IMR-90 (cell line): Measurements from ENCODE around the gene XPR1. TPM values are rescaled to one million over a fixed set of nuclear protein-coding genes. Genes with fewer than 3 reads are reported as not detected.

Experiments
- ATAC-seq: fragments of 200-7000 bp; cut with Tn5 transposase; 2 replicates; pipeline ENCODE4 v1.9.1; 2020; ENCODE audit warnings: low read depth, mild to moderate bottlenecking, moderate library complexity
- BruUV-seq: library from RNA; stranded (reverse); fragments of 400-500 nt; replicated peaks from 2 replicates; lab custom pipeline; 2021; lab: Mats Ljungman, UMichigan
- CTCF ChIA-PET: fragments of 300-600 bp; formaldehyde crosslinking; extraction: SDS; loops from one replicate; lab custom pipeline; 2021; ENCODE audit warnings: antibody characterized with exemption; lab: Yijun Ruan, JAX
- POLR2A ChIA-PET: fragments of 300-600 bp; sonication (Branson Sonifier 250); formaldehyde crosslinking; loops from one replicate; lab custom pipeline; 2022; ENCODE audit warnings: antibody characterized with exemption; ENCODE audit not compliant: unreplicated experiment; lab: Charles Lee
- DNase-seq: peaks from one replicate; pipeline ENCODE4 v3.0.0; 2013
- H2AFZ ChIP-seq: replicated peaks from 2 replicates; pipeline ENCODE3; 2013; ENCODE audit warnings: low read length, mild to moderate bottlenecking; ENCODE audit not compliant: poor library complexity
- H2AK5ac ChIP-seq: 2 replicates; pipeline ENCODE4 v1.6.1; 2013; ENCODE audit warnings: low read depth, low read length, inconsistent platforms
- H2AK9ac ChIP-seq: replicated peaks from 2 replicates; pipeline ENCODE3; 2013; ENCODE audit warnings: mild to moderate bottlenecking, low read depth, low read length, moderate library complexity; ENCODE audit not compliant: poor library complexity
- H2BK120ac ChIP-seq: 2 replicates; pipeline ENCODE4 v1.6.1; 2013; ENCODE audit warnings: low read depth, low read length, inconsistent platforms
- H2BK15ac ChIP-seq: 3 replicates; pipeline ENCODE4 v1.6.1; 2013; ENCODE audit warnings: low read depth, low read length, inconsistent platforms
- H2BK20ac ChIP-seq: 2 replicates; pipeline ENCODE4 v1.6.1; 2013; ENCODE audit warnings: low read depth, mild to moderate bottlenecking, inconsistent platforms, low read length, moderate library complexity
- H2BK5ac ChIP-seq: 2 replicates; pipeline ENCODE4 v1.6.1; 2013; ENCODE audit warnings: mild to moderate bottlenecking, low read depth, low read length, inconsistent platforms; ENCODE audit not compliant: poor library complexity, severe bottlenecking
- H3K14ac ChIP-seq: replicated peaks from 2 replicates; pipeline ENCODE4 v1.6.1; 2013; ENCODE audit warnings: low read depth, low read length, inconsistent platforms
- H3K18ac ChIP-seq: 2 replicates; pipeline ENCODE4 v1.6.1; 2013; ENCODE audit warnings: low read depth, low read length, control low read depth
- H3K23ac ChIP-seq: 2 replicates; pipeline ENCODE4 v1.6.1; 2013; ENCODE audit warnings: low read depth, low read length, inconsistent platforms
- H3K27ac ChIP-seq: 2 replicates; pipeline ENCODE4 v1.5.1; 2013; ENCODE audit warnings: mild to moderate bottlenecking, control low read depth, low read length; ENCODE audit not compliant: insufficient read depth
- H3K27me3 ChIP-seq: 2 replicates; pipeline ENCODE4 v1.6.1; 2013; ENCODE audit warnings: low read length; ENCODE audit not compliant: control insufficient read depth, insufficient read depth
- H3K36me3 ChIP-seq: 2 replicates; pipeline ENCODE4 v1.6.1; 2013; ENCODE audit warnings: low read length, mixed read lengths; ENCODE audit not compliant: control insufficient read depth, insufficient read depth
- H3K4ac ChIP-seq: 2 replicates; pipeline ENCODE4 v1.6.1; 2013; ENCODE audit warnings: low read depth, low read length, inconsistent platforms
- H3K4me1 ChIP-seq: 2 replicates; pipeline ENCODE4 v1.6.1; 2013; ENCODE audit warnings: low read length, mixed read lengths; ENCODE audit not compliant: control insufficient read depth, insufficient read depth
- H3K4me2 ChIP-seq: 2 replicates; pipeline ENCODE4 v1.6.1; 2013; ENCODE audit warnings: low read depth, mild to moderate bottlenecking, control low read depth, low read length, moderate library complexity
- H3K4me3 ChIP-seq: 2 replicates; pipeline ENCODE4 v1.5.1; 2013; ENCODE audit warnings: low read depth, mild to moderate bottlenecking, control low read depth, low read length, moderate library complexity; ENCODE audit not compliant: insufficient read depth
- H3K56ac ChIP-seq: 2 replicates; pipeline ENCODE4 v1.6.1; 2013; ENCODE audit warnings: low read length, inconsistent platforms; ENCODE audit not compliant: insufficient read depth; ENCODE audit errors: extremely low read depth
- H3K79me1 ChIP-seq, 2 experiments: 2 replicates each; pipeline ENCODE4 v1.6.1; 2013; ENCODE audit warnings: low read length in 2 of 2, inconsistent platforms in 1 of 2, low read depth in 1 of 2
- H3K9ac ChIP-seq: 2 replicates; pipeline ENCODE4 v1.6.1; 2013; ENCODE audit warnings: low read depth, low read length, control low read depth
- H3K9me1 ChIP-seq: 2 replicates; pipeline ENCODE4 v1.6.1; 2013; ENCODE audit warnings: low read length, inconsistent platforms; ENCODE audit not compliant: insufficient read depth
- H3K9me3 ChIP-seq: 2 replicates; pipeline ENCODE4 v1.6.1; 2013; ENCODE audit warnings: low read length; ENCODE audit not compliant: control insufficient read depth, insufficient read depth
- H4K20me1 ChIP-seq: 2 replicates; pipeline ENCODE4 v1.6.1; 2013; ENCODE audit warnings: low read length, inconsistent platforms; ENCODE audit not compliant: insufficient read depth
- H4K5ac ChIP-seq: 2 replicates; pipeline ENCODE4 v1.6.1; 2013; ENCODE audit warnings: mild to moderate bottlenecking, low read depth, low read length, control low read depth
- H4K8ac ChIP-seq, 2 experiments: 2 replicates each; pipeline ENCODE4 v1.6.1; 2013; ENCODE audit warnings: low read depth in 2 of 2, low read length in 2 of 2, control low read depth in 1 of 2, inconsistent platforms in 1 of 2
- H4K91ac ChIP-seq: 2 replicates; pipeline ENCODE4 v1.6.1; 2013; ENCODE audit warnings: low read depth, low read length, inconsistent platforms; ENCODE audit not compliant: insufficient read depth
- ELK1 ChIP-seq: fragments of 150-350 bp; IDR thresholded peaks from 2 replicates; pipeline ENCODE4 v1.6.1; 2016; ENCODE audit warnings: low read depth, mild to moderate bottlenecking, low read length, moderate library complexity, borderline replicate concordance
- MAFK ChIP-seq: IDR thresholded peaks from 2 replicates; pipeline ENCODE4 v1.6.1; 2012; ENCODE audit warnings: low read depth, low read length, improper control_type of control experiment
- MXI1 ChIP-seq: IDR thresholded peaks from 2 replicates; pipeline ENCODE4 v1.6.1; 2012; ENCODE audit warnings: low read depth, mild to moderate bottlenecking, low read length, moderate library complexity, borderline replicate concordance
- NFE2L2 ChIP-seq: fragments of 150-350 bp; IDR thresholded peaks from 2 replicates; pipeline ENCODE4 v1.6.1; 2016; ENCODE audit warnings: low read depth, mild to moderate bottlenecking, low read length
- POLR2A ChIP-seq: IDR thresholded peaks from 2 replicates; pipeline ENCODE4 v1.6.1; 2012; ENCODE audit warnings: mild to moderate bottlenecking, low read depth, low read length
- RAD21 ChIP-seq: IDR thresholded peaks from 2 replicates; pipeline ENCODE4 v1.6.1; 2012; ENCODE audit warnings: low read length, improper control_type of control experiment
- RFX5 ChIP-seq: IDR thresholded peaks from 2 replicates; pipeline ENCODE4 v1.8.0; 2012; ENCODE audit warnings: low read depth, mild to moderate bottlenecking, low read length, moderate library complexity
- SMC3 ChIP-seq: fragments of 150-350 bp; IDR thresholded peaks from 2 replicates; pipeline ENCODE4 v1.6.1; 2016; ENCODE audit warnings: low read depth, mild to moderate bottlenecking, antibody characterized with exemption, low read length, moderate library complexity
- WGBS, 2 experiments: methylation state at CpG; one replicate each; pipeline versions ENCODE4 v1.1.5 to v1.1.7; 2013; ENCODE audit warnings: missing lambda C conversion rate in 2 of 2; ENCODE audit not compliant: insufficient read length in 1 of 2; ENCODE audit errors: extremely low coverage in 2 of 2; 5-methylcytosine and 5-hydroxymethylcytosine counted together
- dilution Hi-C: fragments of 300-500 bp; cut with HindIII; formaldehyde crosslinking; loops from one replicate; pipeline ENCODE4 v1.14.3; 2018; ENCODE audit warnings: low sequenced_read_pairs; ENCODE audit not compliant: unreplicated experiment
- in situ Hi-C: fragments of 300-500 bp; cut with MboI; formaldehyde crosslinking; loops from 3 replicates; pipeline ENCODE4 v1.14.3; 2019; ENCODE audit warnings: low sequenced_read_pairs, inconsistent platforms, mixed read lengths
- intact Hi-C: fragments of 100-400 bp; cut with micrococcal nuclease; formaldehyde crosslinking; loops from 2 replicates; pipeline ENCODE4 v1.10.0; 2022
- polyA plus RNA-seq, 3 experiments: library from polyadenylated mRNA; depleted of rRNA; stranded (reverse); fragments of >200 nt; gene quantifications; 2 replicates each; pipeline ENCODE4 v1.2.3, GENCODE V29; 2012; ENCODE audit warnings: low replicate concordance in 1 of 3
- total RNA-seq: library from RNA; depleted of rRNA; stranded (reverse); fragments of >200 nt; gene quantifications from 2 replicates; pipeline ENCODE4 v1.2.3, GENCODE V29; 2012
- TF ChIP-seq, protein P1 (sequence below): fragments of 150-350 bp; IDR thresholded peaks from 2 replicates; pipeline ENCODE4 v1.6.1; 2017; ENCODE audit warnings: mild to moderate bottlenecking, antibody characterized with exemption, low read length, low read depth

XPR1 gene
- total and polyA plus RNA-seq, 2 of the 4 experiments (the other 2 are of a cell fraction): 11.8 to 25.1 TPM

GRCh38 chr1:180924939-180925338, 293.1 kb downstream of the XPR1 start (continued):
- no peak for TF ChIP-seq MXI1
- TF ChIP-seq NFE2L2: no peak
- TF ChIP-seq RFX5: no peak
- no peak for TF ChIP-seq RAD21

DNA sequence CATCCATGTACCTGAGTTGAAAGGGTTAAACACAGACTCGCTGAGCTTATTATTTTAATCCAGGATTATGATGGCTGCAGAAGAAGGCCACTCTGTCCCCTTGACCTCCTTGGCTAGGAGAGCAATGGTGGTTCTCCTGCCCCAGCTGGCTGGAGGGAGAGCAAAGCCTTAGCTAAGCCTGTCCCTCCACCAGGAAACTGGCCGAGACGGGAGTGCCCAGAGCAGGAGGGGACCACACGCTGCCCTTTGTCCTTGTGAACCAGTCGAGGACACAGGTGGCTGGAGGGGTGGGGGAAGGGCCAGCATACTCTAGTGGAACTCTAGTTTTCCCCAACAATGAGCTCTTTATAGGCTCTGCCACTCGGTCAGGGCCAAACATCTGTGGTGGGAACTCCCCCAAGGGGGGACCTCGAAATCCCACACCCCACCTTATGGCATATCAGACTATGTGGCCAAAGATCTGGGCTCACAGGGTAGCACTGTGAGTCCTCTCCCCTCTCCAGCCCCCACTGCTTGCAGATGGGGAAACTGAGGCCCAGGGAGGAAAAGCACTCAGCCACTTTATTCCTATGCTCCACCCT, 293.7 kb downstream of the XPR1 start:
- TF ChIP-seq SMC3 (no peak), ELK1 (no peak), RFX5 (no peak), MAFK (no peak), RAD21 (no peak), MXI1 (no peak), POLR2A (no peak)
- TF ChIP-seq, protein P1, sequence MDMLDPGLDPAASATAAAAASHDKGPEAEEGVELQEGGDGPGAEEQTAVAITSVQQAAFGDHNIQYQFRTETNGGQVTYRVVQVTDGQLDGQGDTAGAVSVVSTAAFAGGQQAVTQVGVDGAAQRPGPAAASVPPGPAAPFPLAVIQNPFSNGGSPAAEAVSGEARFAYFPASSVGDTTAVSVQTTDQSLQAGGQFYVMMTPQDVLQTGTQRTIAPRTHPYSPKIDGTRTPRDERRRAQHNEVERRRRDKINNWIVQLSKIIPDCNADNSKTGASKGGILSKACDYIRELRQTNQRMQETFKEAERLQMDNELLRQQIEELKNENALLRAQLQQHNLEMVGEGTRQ: no peak
- Histone ChIP-seq H3K9me3 (no peaks in the 10 kb centered on the region), H3K79me1 (peaks cover 0 to 2% of the 10 kb centered on the region in 2 experiments; a peak in 1 of 4 replicates), H3K56ac (no peak overlapping the region), H3K14ac (no peak overlapping the region), H3K9ac (no peak overlapping the region), H2BK20ac (no peak overlapping the region), H3K36me3 (peaks cover 8% of the 10 kb centered on the region; the same call in 1 of the 2 replicates), H2AK5ac (no peak overlapping the region), H3K27ac (no peak overlapping the region), H2BK120ac (no peak overlapping the region), H3K9me1 (0 out of 2 replicates have a peak, but pooled peaks cover 10% of the 10 kb centered on the region), H4K5ac (no peak overlapping the region), H2AK9ac (no peak overlapping the region), H4K91ac (no peak overlapping the region), H3K4ac (no peak overlapping the region), H2BK5ac (no peak overlapping the region), H3K4me3 (no peak overlapping the region), H3K23ac (no peak overlapping the region), H4K8ac (no peak overlapping the region), H3K27me3 (no peaks in the 10 kb centered on the region), H4K20me1 (peaks cover 9% of the 10 kb centered on the region; the same call in 1 of the 2 replicates), H3K18ac (no peak overlapping the region), H3K4me1 (peaks cover 16% of the 10 kb centered on the region), H2AFZ (no peak overlapping the region), H3K4me2 (no peak overlapping the region), H2BK15ac (no peak overlapping the region)
- ATAC-seq: no peak
- intact Hi-C loops (no loop called here), in situ Hi-C loops (no loop called here), dilution Hi-C loops (no loop called here)
- POLR2A ChIA-PET: no interaction called here
- BruUV-seq: no TSS peak
- DNase-seq: no peak
- CTCF ChIA-PET: no interaction called here
- WGBS, 2 experiments: no CpG with 5 or more reads among the region's 7 CpGs
